GM13976 (cell line): Measurements from ENCODE around the gene TAX1BP1.

Experiments
- DNase-seq: peaks from one replicate; pipeline ENCODE4 v3.0.0; 2012; ENCODE audit warnings: low spot score
- CTCF ChIP-seq: IDR thresholded peaks from 2 replicates; pipeline ENCODE4 v1.5.1; 2012; ENCODE audit warnings: borderline replicate concordance, mild to moderate bottlenecking; ENCODE audit not compliant: insufficient read depth; ENCODE audit errors: extremely low read depth, missing control alignments, control extremely low read depth
- in situ Hi-C: fragments of 300-500 bp; cut with MboI; formaldehyde crosslinking; loops from one replicate; pipeline ENCODE4 v1.12.0; 2022; ENCODE audit warnings: low sequenced_read_pairs, mixed read lengths, inconsistent platforms; ENCODE audit not compliant: unreplicated experiment

Gene TAX1BP1

GRCh38 chr7:27745064-27745583 lies 5.2 kb downstream of the TAX1BP1 start:
- TF ChIP-seq CTCF, result peak; percentile 39
- in situ Hi-C loops, result no loop called here

GRCh38 chr7:27746486-27746885 lies 6.5 kb downstream of the TAX1BP1 start:
- no peak for DNase-seq
- TF ChIP-seq CTCF, result no peak
- in situ Hi-C loops, result no loop called here

More at GRCh38 chr7:27745064-27745583, 5.2 kb downstream of the TAX1BP1 start:
- peak; percentile 12 for DNase-seq

- no peak for TF ChIP-seq CTCF
- in situ Hi-C loops, result no loop called here
- no peak for DNase-seq
These were observed 7.0 kb downstream of the TAX1BP1 start for GRCh38 chr7:27746978-27747377.

DNA sequence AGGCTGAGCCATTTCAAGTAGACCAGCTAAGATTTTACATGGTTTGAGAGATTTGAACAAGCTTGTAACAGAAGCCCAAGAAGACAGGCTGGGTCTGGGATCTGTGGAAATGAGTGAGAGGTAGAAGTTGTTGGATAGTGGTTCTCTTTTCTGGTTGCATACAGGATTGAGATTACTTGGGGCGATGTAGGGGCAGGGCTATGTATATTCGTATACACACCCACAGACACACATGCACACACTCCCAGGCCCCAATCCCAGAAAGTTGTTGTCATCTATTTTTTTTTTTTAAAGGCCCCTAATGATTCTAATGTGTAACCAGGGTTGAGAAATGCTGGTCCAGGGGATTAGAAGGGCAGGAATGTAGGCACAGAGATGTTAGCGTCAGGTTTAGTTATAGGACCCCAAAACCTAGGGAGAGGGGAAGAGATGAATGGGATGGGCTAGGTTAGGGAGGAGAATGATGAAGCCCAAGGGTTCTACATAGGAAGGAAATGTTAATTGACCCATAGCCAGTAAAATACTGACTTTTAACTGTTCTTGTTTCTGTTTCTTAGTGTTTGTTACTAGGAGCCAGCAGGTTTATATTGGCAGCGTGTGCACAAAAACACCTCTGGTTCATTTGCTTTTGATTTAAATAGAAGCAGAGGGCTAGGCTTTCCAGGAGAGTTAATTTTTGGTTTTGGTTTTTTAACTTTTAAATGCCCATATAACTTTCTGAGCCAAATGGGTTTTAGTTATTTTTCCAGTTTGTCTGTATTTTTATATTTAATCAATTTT lies 7.8 kb downstream of the TAX1BP1 start:
- DNase-seq, result no peak
- no peak for TF ChIP-seq CTCF
- in situ Hi-C loops, result no loop called here

DNA sequence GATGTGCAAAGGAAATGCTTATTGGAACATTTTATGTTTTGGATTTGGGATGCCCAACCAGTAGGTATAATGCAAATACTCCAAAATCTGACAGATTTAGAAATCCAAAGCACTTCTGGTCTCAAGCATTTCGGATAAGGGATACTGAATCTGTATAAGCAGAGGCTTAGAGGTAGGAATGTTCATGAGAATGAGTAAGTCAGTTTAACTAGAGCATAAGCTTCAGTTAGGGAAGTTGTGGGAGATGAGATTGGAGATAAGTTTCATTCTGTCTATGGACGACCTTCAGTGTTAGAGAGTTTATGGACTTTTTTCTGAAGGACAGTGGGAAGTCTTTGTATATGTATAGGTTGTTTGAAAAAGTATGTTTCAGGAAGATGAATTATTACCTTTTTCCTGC lies 10.4 kb downstream of the TAX1BP1 start:
- TF ChIP-seq CTCF, result no peak
- no peak for DNase-seq
- in situ Hi-C loops, result no loop called here

- in situ Hi-C loops, result no loop called here
- TF ChIP-seq CTCF, result no peak
- DNase-seq, result no peak
These were observed 12.1 kb downstream of the TAX1BP1 start for GRCh38 chr7:27751888-27752660.
